Glomerular endothelial cell (primary cell): ENCODE measurements around the gene ABCA4. TPM values are rescaled to one million over a fixed set of nuclear protein-coding genes. Genes with fewer than 3 reads are reported as not detected.
"Not testable (repeated sequence)": the region's sequence is repeated elsewhere in the genome, so short reads cannot be mapped to it uniquely, and the experiment has no call there.

Experiments used
- DNase-seq: peaks from one replicate; pipeline ENCODE4 v3.0.0-alpha.2; 2011; ENCODE audit warnings: low read depth, low spot score; ENCODE audit errors: extremely low read depth
- total RNA-seq: library from RNA; depleted of rRNA; stranded (reverse); fragments of >200 nt; gene quantifications from 2 replicates; pipeline ENCODE4 v1.2.3, GENCODE V29; 2015

ABCA4 gene
- 1.5 and 7.0 TPM in 2 replicates for total RNA-seq

DNA sequence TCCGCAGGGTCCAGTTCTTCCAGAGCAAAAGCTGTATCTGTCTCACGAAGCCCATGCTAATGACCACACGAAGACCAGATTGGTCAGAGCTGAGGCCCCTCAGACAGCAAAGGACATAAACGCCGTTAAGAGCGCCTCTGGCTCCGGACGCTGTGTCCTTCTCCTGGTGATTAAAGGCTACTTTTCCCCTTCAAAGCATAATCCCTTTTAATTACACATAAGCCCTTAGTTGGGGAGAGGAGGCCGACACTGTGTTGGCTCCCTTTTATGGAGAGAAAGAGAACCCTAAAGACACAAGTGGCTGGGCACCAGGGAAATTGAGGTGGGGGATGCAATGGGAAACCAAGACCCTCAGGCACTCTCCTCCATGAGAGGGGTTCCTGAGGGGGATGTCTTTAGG is at the start of gene ABCA4:
Gene ABCA4, minus strand, starts transcription at position 158 of the 400 bp plus-strand sequence. Its CDS starts 103 bp downstream, at position 55.
- no peak for DNase-seq

DNA sequence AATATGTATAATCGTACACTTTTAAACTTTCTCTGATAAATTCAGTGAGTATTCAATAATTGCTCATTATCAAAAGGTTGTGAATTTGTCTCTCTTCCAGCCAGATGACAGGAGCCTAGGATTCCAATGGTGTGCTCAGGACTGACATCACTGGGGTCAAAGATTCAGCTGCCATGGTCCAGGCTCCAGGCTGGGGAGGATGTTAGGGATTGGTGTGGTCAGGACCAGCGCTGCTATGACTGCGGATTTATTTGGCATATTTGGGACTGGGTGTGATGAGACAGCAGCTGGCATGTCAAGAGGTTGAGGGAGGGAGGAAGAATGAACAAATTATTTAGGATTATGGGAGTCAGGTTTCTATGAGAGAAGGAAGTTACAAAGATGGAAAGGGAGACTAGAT is 48.2 kb upstream of the ABCA4 start:
- no peak for DNase-seq

GRCh38 chr1:94165843-94166242 is 44.9 kb upstream of the ABCA4 start:
- no peak for DNase-seq

DNA sequence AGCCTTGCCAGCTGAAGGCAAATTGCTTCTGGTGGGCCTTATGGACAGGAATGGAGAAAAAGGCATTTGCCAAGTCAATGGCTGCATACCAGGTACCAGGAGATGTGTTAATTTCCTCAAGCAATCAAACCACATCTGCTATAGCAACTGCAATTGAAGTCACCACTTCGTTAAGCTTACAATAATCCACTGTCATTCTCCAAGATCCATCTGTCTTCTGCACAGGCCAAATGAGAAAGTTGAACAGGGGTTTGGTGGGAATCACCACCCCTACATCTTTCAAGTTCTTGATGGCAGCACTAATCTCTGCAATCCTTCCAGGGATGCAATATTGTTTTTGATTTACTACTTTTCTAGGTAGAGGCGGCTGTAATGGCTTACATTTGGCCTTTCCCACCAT is 43.9 kb upstream of the ABCA4 start:
- not testable (repeated sequence) for DNase-seq

GRCh38 chr1:94164121-94164520 is 43.2 kb upstream of the ABCA4 start:
- not testable (repeated sequence) for DNase-seq

GRCh38 chr1:94163249-94163648 is 42.3 kb upstream of the ABCA4 start:
- DNase-seq, result not testable (repeated sequence)

GRCh38 chr1:94160811-94161210 is 39.9 kb upstream of the ABCA4 start:
- peak; percentile 66 for DNase-seq

GRCh38 chr1:94156096-94156625 is 35.2 kb upstream of the ABCA4 start:
- no peak for DNase-seq

DNA sequence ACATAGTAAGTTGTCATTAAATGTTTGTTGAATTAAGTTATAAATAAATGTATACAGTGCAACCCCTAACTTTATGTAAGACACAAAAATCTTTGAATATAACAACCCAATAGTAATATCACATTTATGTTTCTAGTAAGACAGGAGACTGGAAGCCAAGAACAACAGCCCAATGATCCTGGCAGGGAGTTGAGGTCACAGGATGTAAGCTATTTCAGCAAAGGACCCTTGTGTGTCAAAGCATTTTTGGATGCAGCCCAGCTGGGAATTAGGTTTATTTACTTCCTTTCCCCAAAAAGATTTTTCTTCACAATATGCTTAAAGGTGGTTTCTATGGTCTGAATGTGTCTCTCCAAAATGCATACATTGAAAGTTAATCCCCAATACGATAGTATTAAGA is 34.0 kb upstream of the ABCA4 start:
- DNase-seq, result no peak

DNA sequence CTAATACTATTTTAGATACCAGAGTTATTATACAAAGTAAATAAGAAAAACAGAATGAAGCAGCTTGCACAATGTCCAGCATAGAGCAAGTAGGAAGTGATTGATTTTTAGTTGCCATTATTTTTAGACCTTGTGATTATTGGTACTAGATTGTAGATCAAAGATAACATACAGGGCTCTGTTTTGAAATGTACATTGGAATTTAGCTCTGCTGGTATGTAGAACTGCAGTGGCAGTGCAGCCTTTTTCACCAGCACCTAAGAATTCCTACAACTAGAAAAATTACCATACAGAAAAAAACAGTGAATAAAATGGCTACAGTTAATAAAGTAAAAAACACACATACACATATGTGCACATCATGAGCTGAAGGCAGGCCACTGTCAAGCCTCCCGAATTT is 32.2 kb upstream of the ABCA4 start:
- DNase-seq, result no peak

DNA sequence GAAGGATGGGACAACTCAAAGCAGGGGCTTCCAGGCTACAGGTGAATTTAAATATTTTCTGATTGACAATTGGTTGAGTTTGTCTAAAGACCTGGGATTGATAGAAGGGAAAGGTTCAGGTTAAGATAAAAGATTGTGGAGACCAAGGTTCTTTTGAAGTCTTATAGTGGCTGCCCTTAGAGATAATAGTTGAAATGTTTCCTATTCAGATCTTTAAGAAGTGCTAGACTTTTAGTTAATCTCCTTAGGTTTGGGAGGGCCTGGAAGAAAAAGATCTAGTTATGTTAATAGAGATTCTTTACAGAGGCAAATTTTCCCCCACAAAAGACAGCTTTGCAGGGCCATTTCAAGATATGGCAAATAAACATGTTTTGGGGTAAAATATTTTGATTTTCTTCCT is 28.2 kb upstream of the ABCA4 start:
- DNase-seq, result not testable (repeated sequence)

DNA sequence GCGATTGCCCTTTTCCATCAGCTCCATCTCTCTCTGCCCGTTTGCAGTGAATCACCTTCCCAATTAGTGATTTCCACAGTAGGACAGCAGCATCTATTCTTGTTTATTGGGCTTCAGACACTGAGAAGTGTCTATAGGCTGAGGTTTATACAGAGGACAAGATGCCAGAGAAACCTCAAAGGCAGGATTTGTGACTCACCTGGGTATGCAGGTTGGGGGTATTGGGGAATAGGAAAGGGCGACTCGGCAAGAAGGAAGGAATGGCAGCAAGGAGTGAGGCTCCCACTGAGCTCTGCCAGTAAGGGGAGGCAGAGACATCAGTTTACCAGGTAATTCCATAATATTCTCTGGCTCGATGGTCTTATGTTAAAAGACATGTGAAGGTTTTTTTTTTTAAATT is 25.3 kb upstream of the ABCA4 start:
- no peak for DNase-seq

GRCh38 chr1:94144836-94145235 is 23.9 kb upstream of the ABCA4 start:
- no peak for DNase-seq

- DNase-seq, result no peak
These were observed 22.8 kb upstream of the ABCA4 start for GRCh38 chr1:94143809-94144176.

GRCh38 chr1:94143173-94143808 is 22.3 kb upstream of the ABCA4 start:
- no peak for DNase-seq

DNA sequence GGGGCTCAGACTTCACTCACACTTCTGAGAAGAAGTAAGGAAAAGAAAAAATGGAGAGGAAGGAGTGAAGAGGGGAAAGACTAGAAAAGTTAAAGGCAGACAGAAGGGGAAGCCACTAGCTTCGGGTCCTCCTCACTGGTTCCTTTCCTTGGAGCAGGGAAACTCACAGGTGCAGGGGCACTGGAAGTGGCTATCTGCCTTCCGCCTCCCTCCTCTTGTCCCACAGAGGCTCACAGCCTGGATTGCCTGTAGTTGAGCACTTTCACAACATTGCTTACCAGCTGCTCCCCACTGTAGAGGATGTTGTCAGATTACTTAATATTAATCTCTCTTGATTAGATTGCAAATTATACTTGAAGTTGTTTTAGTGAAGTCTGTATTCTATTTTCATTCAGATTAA is 21.6 kb upstream of the ABCA4 start:
- no peak for DNase-seq

DNA sequence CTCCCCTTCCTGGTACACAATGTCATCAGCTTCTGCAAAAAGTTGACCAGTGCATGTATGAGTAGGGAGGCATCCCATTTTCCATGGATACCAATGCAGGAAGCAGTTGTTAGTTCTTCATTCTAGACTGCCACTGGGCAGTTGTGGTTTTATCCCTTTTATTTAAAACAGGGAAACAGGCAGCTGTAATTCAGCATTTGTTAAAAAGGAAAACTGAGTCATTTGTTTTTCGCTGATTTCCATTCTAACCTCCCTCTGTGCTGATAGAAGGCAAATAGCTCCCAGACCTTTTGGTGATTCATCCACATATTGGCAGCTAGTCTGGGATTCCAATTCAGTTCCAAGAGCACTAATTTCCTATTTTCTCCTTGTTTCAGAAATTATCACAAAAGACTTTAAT is 21.1 kb upstream of the ABCA4 start:
- peak; percentile 78 for DNase-seq

DNA sequence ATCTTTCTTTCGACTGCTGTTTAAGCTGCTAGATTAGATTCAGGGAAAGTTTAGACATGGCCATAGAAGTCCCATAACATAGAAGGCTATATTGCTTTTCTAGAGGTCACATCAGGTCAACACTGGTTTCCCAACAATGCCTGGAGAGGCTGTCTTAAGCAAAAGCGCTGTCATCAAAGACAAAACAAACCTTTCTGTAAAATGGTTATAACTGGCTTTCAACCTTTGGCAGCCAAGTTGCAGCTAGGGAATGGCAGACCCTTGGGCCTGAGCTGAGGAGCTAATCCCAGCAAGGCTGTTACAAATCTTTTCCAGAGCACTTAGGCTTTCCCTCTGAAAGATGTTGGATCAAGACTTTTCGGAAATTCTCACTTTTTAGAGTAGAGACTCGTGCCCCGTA is 11.2 kb upstream of the ABCA4 start:
- DNase-seq, result no peak

DNA sequence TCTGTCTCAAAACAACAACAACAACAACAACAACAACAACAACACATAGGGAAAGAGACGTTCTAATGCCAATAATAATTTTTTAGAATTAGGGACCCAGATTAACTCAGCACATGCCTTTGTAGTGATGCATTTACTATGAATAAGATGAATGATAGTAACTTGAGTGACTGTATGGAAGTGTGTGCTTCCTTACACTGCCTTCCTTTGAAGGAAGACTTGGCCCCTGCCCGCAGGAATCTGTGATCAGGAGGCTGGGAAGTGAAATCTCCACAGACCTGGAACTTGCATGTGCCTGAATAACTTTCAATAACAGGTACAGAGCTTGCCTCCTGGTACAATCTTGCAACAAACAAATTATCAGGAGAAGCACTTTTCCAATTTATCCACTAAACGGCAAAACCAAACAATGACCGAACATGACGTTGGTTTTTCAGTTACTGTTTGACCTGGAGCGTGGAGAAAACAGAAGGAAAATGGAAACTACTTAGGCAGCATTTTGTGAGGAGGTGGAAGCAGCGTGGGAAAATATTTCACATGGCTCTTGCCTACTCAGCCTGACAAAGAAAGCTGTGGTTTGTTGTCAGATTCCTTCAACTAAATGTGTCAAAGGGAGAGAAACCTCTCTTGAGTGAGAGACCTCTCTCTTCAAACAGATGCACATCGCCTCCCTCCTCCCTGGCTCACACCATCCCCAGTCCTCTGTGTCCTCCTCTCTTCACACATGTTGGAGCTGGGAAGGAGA is 10.1 kb upstream of the ABCA4 start:
- DNase-seq, result no peak

GRCh38 chr1:94126651-94127050 is 5.7 kb upstream of the ABCA4 start:
- DNase-seq, result no peak

- DNase-seq, result no peak
These were observed 4.9 kb upstream of the ABCA4 start for GRCh38 chr1:94125551-94126514.
